Stimulated activated CD4-positive, alpha-beta T cell treated with anti-CD3 and anti-CD28 coated beads, Interleukin-15, amount 100 ng/mL, for 1 hour (primary cell): ENCODE results near the gene HSD17B1.
A peak's percentile ranks its signal among the peaks of the same experiment; 100 is the strongest.
"Not testable (repeated sequence)": the region's sequence is repeated elsewhere in the genome, so short reads cannot be mapped to it uniquely, and the experiment has no call there.

Experiments used
- DNase-seq, 2 donors: peaks; one replicate each; pipeline ENCODE4 v3.0.0-alpha.2; 2020; ENCODE audit warnings: low read depth in 1 of 2, low spot score in 1 of 2

Gene HSD17B1

GRCh38 chr17:42522798-42523278 is 29.9 kb upstream of the HSD17B1 start:
- DNase-seq: no peak

- DNase-seq: no peak
Observed at GRCh38 chr17:42525221-42525620, 27.5 kb upstream of the HSD17B1 start.

- DNase-seq: no peak
Observed at GRCh38 chr17:42526031-42526444, 26.7 kb upstream of the HSD17B1 start.

- DNase-seq: no peak
Observed at GRCh38 chr17:42527932-42528331, 24.8 kb upstream of the HSD17B1 start.

- DNase-seq: no peak
Observed at GRCh38 chr17:42529061-42529460, 23.7 kb upstream of the HSD17B1 start.

- DNase-seq: no peak
Observed at GRCh38 chr17:42530952-42531454, 21.7 kb upstream of the HSD17B1 start.

- DNase-seq: peak in 1 of 2 donors; percentile 37
Observed at GRCh38 chr17:42531455-42532354, 21.0 kb upstream of the HSD17B1 start.

- DNase-seq: no peak
Observed at GRCh38 chr17:42535155-42536047, 17.3 kb upstream of the HSD17B1 start.

- DNase-seq: peak; percentile 69 to 75
Observed at GRCh38 chr17:42536048-42536371, 16.7 kb upstream of the HSD17B1 start, which contains the start of gene NAGLU. NAGLU (plus strand) TSS chr17:42536241; CDS start chr17:42536273, 32 bp downstream.

- DNase-seq: peak; percentile 31 to 54
Observed at GRCh38 chr17:42536372-42537155, 16.2 kb upstream of the HSD17B1 start.

GRCh38 chr17:42537156-42537805 is 15.4 kb upstream of the HSD17B1 start:
- DNase-seq: no peak

- no peak for DNase-seq
Observed at GRCh38 chr17:42537826-42538451, 14.8 kb upstream of the HSD17B1 start.

- no peak for DNase-seq
Observed at GRCh38 chr17:42538482-42538881, 14.2 kb upstream of the HSD17B1 start.

GRCh38 chr17:42540558-42540957 is 12.2 kb upstream of the HSD17B1 start:
- DNase-seq: not testable (repeated sequence)

- DNase-seq: no peak
Observed at GRCh38 chr17:42541041-42541833, 11.5 kb upstream of the HSD17B1 start.

GRCh38 chr17:42543190-42544079 is 9.3 kb upstream of the HSD17B1 start:
- no peak for DNase-seq

GRCh38 chr17:42544874-42545283 is 7.8 kb upstream of the HSD17B1 start:
- DNase-seq: no peak
